ENCODE measurements around the gene RRP9.
"Not testable (repeated sequence)": the region's sequence is repeated elsewhere in the genome, so short reads cannot be mapped to it uniquely, and the experiment has no call there.

RRP9 gene

GRCh38 chr3:51938780-51939425 is 2.8 kb downstream of the RRP9 start:
- no peak for DNase-seq (ENCODE audit: low read depth in 4 of 4, low spot score in 1 of 4)

GRCh38 chr3:51937611-51938450 is 3.9 kb downstream of the RRP9 start:
- DNase-seq (ENCODE audit: low read depth in 4 of 4, low spot score in 1 of 4), result no peak

GRCh38 chr3:51937014-51937413 is 4.7 kb downstream of the RRP9 start:
- DNase-seq (ENCODE audit: low read depth in 4 of 4, low spot score in 1 of 4), result no peak

GRCh38 chr3:51935886-51936755 is 5.6 kb downstream of the RRP9 start:
- no peak for DNase-seq (ENCODE audit: low read depth in 4 of 4, low spot score in 1 of 4)

GRCh38 chr3:51934991-51935885 is 6.5 kb downstream of the RRP9 start:
- DNase-seq (ENCODE audit: low read depth in 4 of 4, low spot score in 1 of 4), result no peak

- no peak for DNase-seq (ENCODE audit: low read depth in 4 of 4, low spot score in 1 of 4)
Measured at GRCh38 chr3:51934139-51934850, 7.4 kb downstream of the RRP9 start.

GRCh38 chr3:51933471-51934138 is 8.1 kb downstream of the RRP9 start:
- DNase-seq (ENCODE audit: low read depth in 4 of 4, low spot score in 1 of 4), result no peak

GRCh38 chr3:51932471-51933370 is 9.0 kb downstream of the RRP9 start:
- no peak for DNase-seq (ENCODE audit: low read depth in 4 of 4, low spot score in 1 of 4)

- DNase-seq (ENCODE audit: low read depth in 4 of 4, low spot score in 1 of 4), result no peak
Measured at GRCh38 chr3:51931756-51932155, 9.9 kb downstream of the RRP9 start.

- no peak for DNase-seq (ENCODE audit: low read depth in 4 of 4, low spot score in 1 of 4)
Measured at GRCh38 chr3:51930439-51930838, 11.3 kb downstream of the RRP9 start.

- DNase-seq (ENCODE audit: low read depth in 4 of 4, low spot score in 1 of 4), result no peak
Measured at GRCh38 chr3:51929420-51930003, 12.2 kb downstream of the RRP9 start.

- not testable (repeated sequence) for DNase-seq (ENCODE audit: low read depth in 4 of 4, low spot score in 1 of 4)
Measured at GRCh38 chr3:51928981-51929380, 12.7 kb downstream of the RRP9 start.

GRCh38 chr3:51928438-51928837 is 13.3 kb downstream of the RRP9 start:
- no peak for DNase-seq (ENCODE audit: low read depth in 4 of 4, low spot score in 1 of 4)

- no peak for DNase-seq (ENCODE audit: low read depth in 4 of 4, low spot score in 1 of 4)
Measured at GRCh38 chr3:51927061-51927977, 14.4 kb downstream of the RRP9 start.

- no peak for DNase-seq (ENCODE audit: low read depth in 4 of 4, low spot score in 1 of 4)
Measured at GRCh38 chr3:51921081-51921578, 20.6 kb downstream of the RRP9 start.

- no peak for DNase-seq (ENCODE audit: low read depth in 4 of 4, low spot score in 1 of 4)
Measured at GRCh38 chr3:51916418-51916817, 25.3 kb downstream of the RRP9 start.

- no peak for DNase-seq (ENCODE audit: low read depth in 4 of 4, low spot score in 1 of 4)
Measured at GRCh38 chr3:51908026-51908425, 33.7 kb downstream of the RRP9 start.
